ENCODE results near the gene PPIE.
"Not testable (repeated sequence)": the region's sequence is repeated elsewhere in the genome, so short reads cannot be mapped to it uniquely, and the experiment has no call there.

The PPIE gene

GRCh38 chr1:39777896-39778295 is 39.2 kb downstream of the PPIE start:
- not testable (repeated sequence) for DNase-seq (ENCODE audit: low read depth, low spot score)

DNA sequence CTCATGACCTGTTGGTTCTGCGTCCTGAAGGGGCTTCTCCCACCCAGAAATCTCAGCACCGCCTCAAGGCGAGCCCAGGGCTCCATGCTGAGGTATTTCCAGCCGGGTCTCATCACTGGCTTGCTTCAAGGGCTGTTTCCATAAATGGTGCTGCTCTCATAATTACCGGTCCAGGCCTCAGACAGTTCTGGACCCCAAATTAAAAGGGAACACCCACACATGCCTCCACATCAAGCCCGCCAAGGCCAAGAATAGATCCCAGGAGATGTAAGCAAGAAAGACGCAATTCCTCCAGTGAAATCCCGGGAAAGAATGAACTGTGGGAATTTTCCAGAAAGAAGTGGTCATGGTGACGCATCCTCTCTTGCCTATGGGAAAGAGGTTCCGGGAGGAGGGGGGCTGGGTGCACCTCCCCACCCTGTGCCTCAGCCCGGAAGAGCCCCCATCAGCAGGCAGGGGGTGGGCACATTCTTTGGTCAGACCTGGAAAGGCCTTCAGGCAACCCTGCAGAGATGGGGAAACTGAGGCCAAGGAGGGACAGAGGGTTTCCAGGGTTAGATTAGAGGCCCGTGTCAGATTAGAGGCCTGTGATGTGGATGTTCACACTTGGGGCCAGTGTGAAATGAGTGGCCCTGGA is 39.9 kb downstream of the PPIE start:
- DNase-seq (ENCODE audit: low read depth, low spot score): not testable (repeated sequence)

GRCh38 chr1:39779137-39779536 is 40.5 kb downstream of the PPIE start:
- DNase-seq (ENCODE audit: low read depth, low spot score): no peak

GRCh38 chr1:39779821-39780220 is 41.1 kb downstream of the PPIE start:
- no peak for DNase-seq (ENCODE audit: low read depth, low spot score)

DNA sequence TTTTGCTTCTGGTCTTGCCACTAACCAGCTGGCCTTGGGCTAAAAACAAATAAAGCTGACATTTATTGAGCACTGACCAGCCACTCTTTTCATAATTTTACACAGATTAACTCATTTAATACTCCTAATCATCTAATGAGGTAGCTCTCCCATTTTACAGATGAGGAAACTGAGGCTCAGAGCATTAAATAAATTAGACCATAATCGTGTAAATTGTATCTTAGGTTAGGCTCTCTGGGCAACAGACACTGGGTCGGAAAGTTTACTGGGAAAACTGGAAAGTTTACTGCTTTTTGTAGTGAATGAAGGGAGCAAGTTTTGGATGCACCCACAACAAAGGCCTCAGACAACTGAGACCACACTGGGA is 42.6 kb downstream of the PPIE start:
- no peak for DNase-seq (ENCODE audit: low read depth, low spot score)

GRCh38 chr1:39782103-39782502 is 43.4 kb downstream of the PPIE start:
- DNase-seq (ENCODE audit: low read depth, low spot score): no peak

- DNase-seq (ENCODE audit: low read depth, low spot score): not testable (repeated sequence)
These were observed 44.0 kb downstream of the PPIE start for GRCh38 chr1:39782685-39783084.

- not testable (repeated sequence) for DNase-seq (ENCODE audit: low read depth, low spot score)
These were observed 47.8 kb downstream of the PPIE start for GRCh38 chr1:39786303-39787107.

- DNase-seq (ENCODE audit: low read depth, low spot score): not testable (repeated sequence)
These were observed 48.4 kb downstream of the PPIE start for GRCh38 chr1:39787108-39787375.

GRCh38 chr1:39787468-39787867 is 48.8 kb downstream of the PPIE start:
- DNase-seq (ENCODE audit: low read depth, low spot score): no peak

GRCh38 chr1:39787964-39788363 is 49.3 kb downstream of the PPIE start:
- not testable (repeated sequence) for DNase-seq (ENCODE audit: low read depth, low spot score)

- no peak for DNase-seq (ENCODE audit: low read depth, low spot score)
These were observed 49.7 kb downstream of the PPIE start for GRCh38 chr1:39788426-39788757.

- no peak for DNase-seq (ENCODE audit: low read depth, low spot score)
These were observed 50.3 kb downstream of the PPIE start, which contains the start of gene BMP8B for GRCh38 chr1:39788758-39789570. TSS of gene BMP8B (minus strand) at chr1:39788865. CDS start at chr1:39788485, 380 bp downstream.

- no peak for DNase-seq (ENCODE audit: low read depth, low spot score)
These were observed 51.0 kb downstream of the PPIE start for GRCh38 chr1:39789571-39790110.

DNA sequence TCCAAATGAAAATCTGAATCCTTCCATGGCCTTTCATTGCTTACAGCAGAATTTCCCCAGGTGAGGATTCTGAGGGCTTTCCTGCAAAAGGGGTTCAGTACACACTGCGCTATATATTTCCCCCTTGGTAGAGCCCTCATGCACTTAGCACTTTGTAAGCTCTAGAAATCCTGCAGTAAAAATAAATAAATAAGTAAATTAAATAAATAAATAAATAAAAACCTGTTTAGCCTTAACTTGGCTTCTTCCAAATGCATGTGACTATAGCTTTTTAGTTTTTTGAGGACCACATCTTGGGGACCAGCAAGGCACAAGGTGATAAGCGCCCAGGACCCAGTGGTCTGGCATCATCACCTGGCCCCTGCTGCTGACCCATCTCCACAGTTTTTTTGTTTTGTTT is 53.2 kb downstream of the PPIE start:
- no peak for DNase-seq (ENCODE audit: low read depth, low spot score)

DNA sequence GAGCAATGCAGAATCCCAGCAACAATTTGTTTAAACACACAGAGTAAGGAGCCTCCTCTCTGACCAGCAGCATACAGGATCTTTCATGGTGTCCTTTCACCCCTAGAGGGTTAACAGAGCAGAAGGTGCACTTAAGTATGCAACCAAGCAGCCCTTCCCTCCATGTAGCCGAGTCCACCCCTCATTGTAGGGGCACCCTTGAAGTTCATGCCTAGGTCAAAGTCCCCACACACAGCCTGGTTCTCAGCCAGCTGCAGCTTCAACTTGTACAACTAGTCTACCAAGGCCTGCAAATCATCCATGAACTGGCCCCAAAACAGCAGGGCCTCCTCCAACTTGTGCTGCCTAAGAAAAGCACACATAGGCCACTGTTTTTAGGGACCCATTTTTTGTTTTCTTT is 57.0 kb downstream of the PPIE start:
- no peak for DNase-seq (ENCODE audit: low read depth, low spot score)

DNA sequence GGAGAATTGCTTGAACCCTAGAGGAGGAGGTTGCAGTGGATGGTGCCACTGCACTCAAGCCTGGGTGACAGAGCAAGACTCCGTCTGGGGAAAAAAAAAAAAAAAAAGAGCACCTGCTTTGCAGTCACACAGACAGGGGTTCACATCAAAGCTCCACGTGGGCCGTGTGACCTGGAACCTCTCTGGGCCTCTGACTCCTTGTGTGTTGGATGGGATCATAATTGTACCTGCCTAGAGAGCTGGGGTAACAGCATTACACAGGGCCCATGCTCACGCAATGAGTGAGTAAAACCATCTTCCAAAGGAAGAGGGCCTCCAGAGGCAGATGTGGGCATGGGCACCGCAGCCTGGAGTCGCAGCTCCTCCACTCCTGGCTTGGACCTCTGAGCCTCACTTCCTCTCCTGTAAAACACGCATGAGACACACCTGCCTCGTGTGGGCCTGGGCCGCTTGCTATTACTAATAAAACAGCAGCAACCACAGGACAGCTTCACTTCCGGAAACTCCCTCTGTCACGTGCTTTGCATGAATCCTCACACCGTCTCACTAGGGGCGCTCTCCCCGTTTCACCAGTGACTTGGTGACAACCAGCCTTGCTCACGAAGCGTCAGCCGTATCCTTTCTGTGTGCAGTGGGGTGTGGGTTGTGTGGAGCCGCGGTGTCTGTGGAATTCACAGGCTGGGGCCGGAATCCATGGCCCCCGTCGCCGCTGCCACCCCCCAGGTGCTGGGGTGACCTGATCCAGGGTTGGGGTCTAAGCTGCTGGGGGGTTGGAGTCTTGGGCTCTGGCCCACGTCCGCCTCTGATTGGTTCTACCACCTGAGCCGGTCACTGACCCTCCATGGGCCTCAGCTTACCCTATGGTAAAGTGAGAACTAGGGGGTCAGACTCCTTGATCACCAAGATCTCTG is 60.4 kb downstream of the PPIE start:
- DNase-seq (ENCODE audit: low read depth, low spot score): peak; percentile 87

DNA sequence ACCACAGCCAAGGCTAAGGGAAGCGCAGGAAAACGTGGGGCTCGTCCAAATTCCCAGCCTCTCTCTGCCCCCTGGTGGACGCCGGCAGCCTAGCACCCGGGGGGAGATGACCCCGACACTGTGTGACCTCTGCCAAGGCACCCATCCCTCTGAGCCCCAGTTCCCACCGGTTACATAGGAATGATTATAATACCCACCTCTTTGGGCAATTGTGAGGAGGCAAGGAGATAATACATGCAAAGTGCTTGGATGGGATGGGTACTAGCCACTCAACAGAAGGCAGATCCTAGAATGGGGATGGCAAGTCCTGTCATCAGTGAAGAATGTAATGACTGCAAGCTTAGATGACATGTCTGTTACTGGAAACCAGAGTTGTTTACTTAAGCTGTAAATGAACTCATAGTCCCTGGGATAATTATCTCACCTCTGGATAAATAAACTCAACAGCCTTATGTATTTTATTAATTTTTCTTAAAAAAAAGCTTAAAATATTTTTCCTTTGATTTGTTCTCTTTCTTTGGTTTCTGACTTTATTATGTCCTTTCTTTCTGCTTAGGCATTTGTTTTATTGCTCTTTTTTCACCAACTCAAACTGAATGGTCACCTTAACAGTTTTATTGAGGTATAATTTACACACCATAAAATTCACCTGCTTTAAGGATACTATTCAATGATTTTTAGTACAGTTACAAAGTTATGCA is 61.2 kb downstream of the PPIE start:
- peak; percentile 44 for DNase-seq (ENCODE audit: low read depth, low spot score)

DNA sequence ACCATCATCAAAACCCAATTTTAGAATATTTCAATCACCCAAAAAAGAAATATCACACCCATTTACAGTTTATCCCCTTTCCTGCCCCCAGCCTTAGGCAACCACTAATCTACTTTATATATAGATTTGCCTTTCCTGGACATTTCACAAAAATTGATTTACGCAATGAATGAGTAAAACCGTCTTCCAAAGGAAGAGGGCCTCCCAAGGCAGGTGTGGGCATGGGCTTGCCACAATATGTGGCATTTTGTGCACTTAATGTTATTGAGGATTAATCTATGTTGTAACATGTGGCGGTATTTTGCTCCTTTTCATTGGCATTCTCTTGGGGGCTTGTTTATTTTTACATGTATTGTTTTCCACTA is 61.8 kb downstream of the PPIE start:
- DNase-seq (ENCODE audit: low read depth, low spot score): no peak

GRCh38 chr1:39802496-39803260 is 64.0 kb downstream of the PPIE start:
- no peak for DNase-seq (ENCODE audit: low read depth, low spot score)

All from activated CD4-positive, CD25-positive, alpha-beta regulatory T cell treated with anti-CD3 and anti-CD28 coated beads, Interleukin-2, amount 50 U/mL, for 16 hours (primary cell).